Stomach (tissue), 4 donors: ENCODE results near the gene ARL16.

Experiments used
- CTCF ChIP-seq, 7 experiments: fragments of 450-650 bp in 4 of 7; fragments of 200-600 bp in 3 of 7; sonication (generic) in 3 of 7; IDR thresholded peaks; one replicate each; pipeline ENCODE4 v1.5.1; 2016 to 2019; ENCODE audit warnings: antibody characterized with exemption in 7 of 7, control low read depth in 2 of 7, mild to moderate bottlenecking in 1 of 7
- POLR2A ChIP-seq, 4 donors: fragments of 450-650 bp; IDR thresholded peaks; one replicate each; pipeline ENCODE4 v1.6.1; 2016; ENCODE audit warnings: antibody characterized with exemption in 4 of 4, control low read depth in 2 of 4, mild to moderate bottlenecking in 1 of 4, moderate library complexity in 1 of 4
- POLR2AphosphoS5 ChIP-seq, 3 donors: sonication (generic); formaldehyde crosslinking; IDR thresholded peaks; one replicate each; pipeline ENCODE4 v1.6.1; 2016; ENCODE audit warnings: antibody characterized with exemption in 3 of 3

- TF ChIP-seq CTCF (IDR thresholded peaks at IDR 0.05): no peak
- no peak for TF ChIP-seq POLR2AphosphoS5 (IDR thresholded peaks at IDR 0.05)
- TF ChIP-seq POLR2A (IDR thresholded peaks at IDR 0.05): no peak
These were observed 13.9 kb upstream of the ARL16 start for GRCh38 chr17:81697261-81698044.
